Activated T-cell treated with anti-CD3 and anti-CD28 coated beads, Interleukin-2, amount 50 U/mL, for 72 hours (primary cell): Measurements from ENCODE around the gene SLX4IP. TPM values are rescaled to one million over a fixed set of nuclear protein-coding genes. Genes with fewer than 3 reads are reported as not detected.

ENCODE experiments used
- ATAC-seq, 2 donors: fragments of 150-1000 bp; cut with Tn5 transposase; replicated peaks in 1 of 2; 2 replicates each; pipeline ENCODE4 v1.10.0; 2021; ENCODE audit warnings: moderate library complexity in 2 of 2, mild to moderate bottlenecking in 1 of 2
- DNase-seq, 2 donors: peaks; one replicate each; pipeline ENCODE4 v3.0.0; 2021 to 2022; ENCODE audit warnings: mixed read lengths in 1 of 2
- H3K27ac Mint-ChIP-seq: one replicate; pipeline ENCODE4 v1.8.0; 2022; ENCODE audit warnings: mild to moderate bottlenecking, moderate library complexity, mixed read lengths
- H3K27me3 Mint-ChIP-seq: one replicate; pipeline ENCODE4 v1.8.0; 2022; ENCODE audit warnings: low read depth, mixed read lengths
- H3K36me3 Mint-ChIP-seq, 2 donors: one replicate each; pipeline ENCODE4 v1.8.0; 2022; ENCODE audit warnings: mixed read lengths in 2 of 2, mild to moderate bottlenecking in 1 of 2; ENCODE audit not compliant: insufficient read depth in 2 of 2
- H3K4me1 Mint-ChIP-seq: one replicate; pipeline ENCODE4 v1.8.0; 2022; ENCODE audit warnings: low read depth, mixed read lengths
- H3K4me3 Mint-ChIP-seq, 2 donors: one replicate each; pipeline ENCODE4 v1.8.0; 2022; ENCODE audit warnings: mild to moderate bottlenecking in 2 of 2, mixed read lengths in 2 of 2, moderate library complexity in 2 of 2
- H3K9me3 Mint-ChIP-seq, 2 donors: one replicate each; pipeline ENCODE4 v1.8.0; 2022; ENCODE audit warnings: mixed read lengths in 2 of 2
- total RNA-seq, 2 donors: library from RNA; stranded (reverse); gene quantifications; one replicate each; pipeline ENCODE4 v1.2.3, GENCODE V29; 2022

Gene SLX4IP
- total RNA-seq, 2 donors from 2014 or later = 7.3 to 10.9 TPM

DNA sequence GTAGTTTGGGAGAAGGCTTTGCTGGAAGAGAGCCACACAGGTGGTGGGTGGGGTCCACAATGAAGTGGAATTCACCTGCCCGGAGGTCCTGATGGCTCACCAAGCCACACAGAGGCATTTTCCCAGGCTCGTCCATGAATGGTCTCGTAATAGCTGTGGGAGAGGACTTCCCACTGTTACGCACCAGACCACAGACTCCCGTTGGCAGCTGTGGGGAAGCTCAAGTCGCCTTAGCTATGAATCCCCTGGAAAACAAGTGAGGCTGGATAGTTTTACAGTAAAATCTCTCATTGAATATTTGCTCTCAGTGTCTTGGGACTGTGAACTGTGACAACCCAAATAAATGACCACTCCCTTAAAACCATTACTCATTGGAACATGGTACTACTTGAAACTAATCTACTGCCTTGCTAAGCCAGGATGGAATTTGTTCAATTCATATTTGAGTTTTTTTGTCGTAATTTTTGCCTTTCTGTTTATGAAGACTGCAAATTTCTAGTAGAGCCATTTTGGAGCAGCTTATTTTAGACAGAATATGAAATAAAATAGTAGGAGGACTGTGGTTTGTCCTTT, 159.3 kb downstream of the SLX4IP start:
- peaks cover 19% of the 10 kb centered on the region for H3K4me1 Mint-ChIP-seq

DNA sequence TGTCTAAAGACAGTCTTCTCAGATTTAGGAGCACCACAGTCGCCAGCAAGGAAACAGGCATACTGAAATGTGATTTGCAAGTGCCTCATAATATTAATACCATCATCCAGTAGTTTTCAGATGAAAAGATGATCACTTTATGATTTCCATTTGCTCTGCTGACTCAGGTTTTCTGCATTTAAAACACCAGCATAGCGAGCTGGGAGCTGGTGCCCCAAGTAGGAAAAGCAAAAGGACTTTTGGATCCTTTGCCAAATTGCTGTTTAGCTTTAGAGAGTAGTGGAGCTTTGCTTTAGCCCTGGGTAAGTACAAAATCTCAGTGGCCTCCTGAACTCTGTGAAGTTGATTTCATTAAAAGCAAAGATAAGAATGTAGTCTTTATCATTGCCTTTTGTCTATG, 160.2 kb downstream of the SLX4IP start:
- Mint-ChIP-seq H3K4me1 (peaks cover 21% of the 10 kb centered on the region), H3K9me3 (no peaks in the 10 kb centered on the region), H3K36me3 (peaks cover 0 to under 1% of the 10 kb centered on the region in 2 donors), H3K4me3 (no peak overlapping the region), H3K27me3 (no peaks in the 10 kb centered on the region), H3K27ac (no peak overlapping the region)
- no peak for DNase-seq
- no peak for ATAC-seq

More for the DNA sequence above, 159.3 kb downstream of the SLX4IP start:
- no peak for ATAC-seq
- H3K27ac Mint-ChIP-seq = no peak overlapping the region
- H3K9me3 Mint-ChIP-seq = no peaks in the 10 kb centered on the region
- H3K36me3 Mint-ChIP-seq = no peaks in the 10 kb centered on the region
- DNase-seq = no peak
- no peak overlapping the region for H3K4me3 Mint-ChIP-seq
- H3K27me3 Mint-ChIP-seq = no peaks in the 10 kb centered on the region

DNA sequence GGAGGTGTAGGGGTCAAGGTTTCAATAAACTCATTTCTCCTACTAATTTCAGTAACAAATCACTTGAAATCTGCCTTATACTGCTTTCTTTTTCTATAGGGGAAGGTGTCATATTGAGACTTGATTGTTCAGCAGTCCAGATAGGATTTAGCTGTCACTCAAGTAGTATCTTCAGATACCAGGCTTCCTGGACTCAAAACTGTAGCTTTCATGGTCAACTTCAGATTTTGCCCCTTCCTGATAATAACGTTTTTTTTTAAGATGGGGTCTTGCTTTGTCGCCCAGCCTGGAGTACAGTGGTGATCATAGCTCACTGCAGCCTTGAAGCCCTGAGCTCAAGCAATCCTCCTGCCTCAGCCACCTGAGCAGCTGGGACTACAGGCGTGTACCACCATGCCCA, 160.9 kb downstream of the SLX4IP start:
- no peak for ATAC-seq
- Mint-ChIP-seq H3K4me3 (no peak overlapping the region), H3K27me3 (no peaks in the 10 kb centered on the region), H3K36me3 (peaks cover 0 to 2% of the 10 kb centered on the region in 2 donors), H3K4me1 (peaks cover 21% of the 10 kb centered on the region), H3K27ac (no peak overlapping the region), H3K9me3 (no peaks in the 10 kb centered on the region)
- DNase-seq = no peak

DNA sequence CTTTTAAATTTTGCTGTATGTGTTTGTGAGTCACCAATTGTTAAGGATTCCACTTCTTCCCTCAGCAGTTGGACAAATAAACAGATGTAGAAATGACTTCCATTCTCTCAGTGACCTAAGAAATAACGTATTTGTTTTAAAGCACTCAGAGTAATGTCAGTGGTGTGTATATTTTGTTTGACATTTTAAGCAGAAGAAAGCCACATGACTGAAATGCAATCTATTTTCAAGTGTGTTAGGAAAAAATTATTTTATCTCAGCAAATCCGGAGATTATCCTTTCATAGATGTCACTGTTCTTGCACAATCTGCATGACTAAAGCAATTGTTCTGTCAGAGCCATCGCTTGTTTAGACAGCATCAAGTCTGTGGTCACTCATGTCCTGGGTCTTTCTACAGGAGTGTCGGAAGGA, 161.6 kb downstream of the SLX4IP start:
- no peak overlapping the region for H3K4me3 Mint-ChIP-seq
- H3K9me3 Mint-ChIP-seq = no peaks in the 10 kb centered on the region
- H3K4me1 Mint-ChIP-seq = peaks cover 21% of the 10 kb centered on the region
- ATAC-seq = no peak
- H3K36me3 Mint-ChIP-seq = peaks cover 0 to 2% of the 10 kb centered on the region in 2 donors
- no peak overlapping the region for H3K27ac Mint-ChIP-seq
- DNase-seq = no peak
- H3K27me3 Mint-ChIP-seq = no peaks in the 10 kb centered on the region

DNA sequence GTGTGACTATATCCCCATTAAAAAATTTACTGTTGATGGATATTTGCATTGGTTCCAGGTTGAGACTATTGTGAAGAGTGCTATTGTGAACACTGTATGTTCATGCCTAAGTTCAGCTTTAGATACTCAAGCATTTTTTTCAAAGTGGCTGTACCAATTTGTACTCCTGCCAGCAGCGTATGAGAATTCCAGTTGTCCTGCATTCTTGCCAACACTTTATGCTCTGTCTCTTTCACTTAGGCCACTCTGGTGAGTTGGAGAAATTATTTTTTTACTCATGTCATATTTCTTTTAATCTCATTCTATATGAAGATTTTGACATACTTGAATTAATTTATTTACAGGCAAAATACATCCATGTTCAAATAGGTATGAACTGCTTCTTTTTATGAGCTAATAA, 162.5 kb downstream of the SLX4IP start:
- Mint-ChIP-seq H3K9me3 (no peaks in the 10 kb centered on the region), H3K4me1 (peaks cover 25% of the 10 kb centered on the region), H3K27me3 (no peaks in the 10 kb centered on the region), H3K4me3 (no peak overlapping the region), H3K27ac (no peak overlapping the region), H3K36me3 (peaks cover 4 to 5% of the 10 kb centered on the region in 2 donors)
- DNase-seq (no peak), ATAC-seq (no peak)

DNA sequence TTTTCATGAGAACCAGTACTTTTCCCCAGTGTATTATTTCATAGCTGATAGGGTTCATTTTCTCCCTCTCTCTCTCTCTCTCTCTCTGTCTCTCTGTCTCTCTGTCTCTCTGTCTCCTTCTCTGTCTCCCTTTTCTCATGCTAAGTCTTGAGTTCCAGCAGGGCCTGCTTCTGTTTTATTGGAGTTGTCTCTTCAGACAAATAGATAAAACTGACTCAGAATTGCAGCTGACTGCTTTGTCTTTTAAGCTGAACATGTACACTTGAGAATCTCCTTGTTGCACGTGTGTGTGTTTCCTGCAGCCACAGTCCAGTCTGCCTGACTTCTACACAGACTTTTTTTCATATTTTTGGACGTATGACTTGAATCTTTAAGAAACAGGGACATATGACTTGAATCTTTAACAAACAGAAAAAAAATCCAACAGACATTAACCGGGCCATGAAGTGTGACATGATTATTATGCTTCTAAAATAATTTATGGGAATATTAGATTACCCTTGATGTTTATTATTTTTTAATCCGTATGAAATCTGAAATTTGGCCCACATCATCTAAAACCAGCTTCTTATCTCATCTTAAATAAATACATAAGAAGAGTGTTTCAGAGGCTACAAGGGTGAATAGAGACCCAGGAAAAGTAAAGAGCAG, 167.2 kb downstream of the SLX4IP start:
- Mint-ChIP-seq H3K36me3 (peaks cover 4 to 5% of the 10 kb centered on the region in 2 donors), H3K4me1 (peaks cover 34% of the 10 kb centered on the region), H3K27me3 (no peaks in the 10 kb centered on the region), H3K27ac (peak overlapping the region; percentile 73), H3K4me3 (no peak overlapping the region), H3K9me3 (no peaks in the 10 kb centered on the region)
- ATAC-seq = no peak
- DNase-seq = no peak

DNA sequence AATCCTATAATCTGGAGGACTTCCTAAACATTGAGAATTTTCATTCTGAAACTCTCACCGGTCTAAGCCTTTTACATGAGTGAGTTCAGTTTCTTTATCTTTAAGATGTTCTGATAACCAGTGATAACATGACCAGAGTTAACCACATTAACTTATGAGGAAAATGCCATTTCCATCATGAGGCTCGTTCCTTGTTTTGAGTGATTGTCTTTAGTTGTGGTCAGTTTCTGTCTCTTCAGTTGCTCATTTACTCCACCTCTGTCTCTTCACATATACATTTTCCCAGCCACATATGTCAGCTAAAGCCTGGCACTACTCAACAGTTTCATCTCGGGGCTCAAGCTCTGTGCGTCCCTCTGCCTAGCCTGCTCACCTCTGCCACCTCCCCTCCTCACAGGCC, 168.3 kb downstream of the SLX4IP start:
- DNase-seq = peak; percentile 26 to 43
- peak; percentile 78 to 79 for ATAC-seq
- Mint-ChIP-seq H3K9me3 (no peaks in the 10 kb centered on the region), H3K36me3 (peaks cover 4 to 5% of the 10 kb centered on the region in 2 donors), H3K4me3 (peak overlapping the region; percentile 4 to 31), H3K4me1 (peaks cover 32% of the 10 kb centered on the region), H3K27me3 (no peaks in the 10 kb centered on the region), H3K27ac (peak overlapping the region; percentile 7)

DNA sequence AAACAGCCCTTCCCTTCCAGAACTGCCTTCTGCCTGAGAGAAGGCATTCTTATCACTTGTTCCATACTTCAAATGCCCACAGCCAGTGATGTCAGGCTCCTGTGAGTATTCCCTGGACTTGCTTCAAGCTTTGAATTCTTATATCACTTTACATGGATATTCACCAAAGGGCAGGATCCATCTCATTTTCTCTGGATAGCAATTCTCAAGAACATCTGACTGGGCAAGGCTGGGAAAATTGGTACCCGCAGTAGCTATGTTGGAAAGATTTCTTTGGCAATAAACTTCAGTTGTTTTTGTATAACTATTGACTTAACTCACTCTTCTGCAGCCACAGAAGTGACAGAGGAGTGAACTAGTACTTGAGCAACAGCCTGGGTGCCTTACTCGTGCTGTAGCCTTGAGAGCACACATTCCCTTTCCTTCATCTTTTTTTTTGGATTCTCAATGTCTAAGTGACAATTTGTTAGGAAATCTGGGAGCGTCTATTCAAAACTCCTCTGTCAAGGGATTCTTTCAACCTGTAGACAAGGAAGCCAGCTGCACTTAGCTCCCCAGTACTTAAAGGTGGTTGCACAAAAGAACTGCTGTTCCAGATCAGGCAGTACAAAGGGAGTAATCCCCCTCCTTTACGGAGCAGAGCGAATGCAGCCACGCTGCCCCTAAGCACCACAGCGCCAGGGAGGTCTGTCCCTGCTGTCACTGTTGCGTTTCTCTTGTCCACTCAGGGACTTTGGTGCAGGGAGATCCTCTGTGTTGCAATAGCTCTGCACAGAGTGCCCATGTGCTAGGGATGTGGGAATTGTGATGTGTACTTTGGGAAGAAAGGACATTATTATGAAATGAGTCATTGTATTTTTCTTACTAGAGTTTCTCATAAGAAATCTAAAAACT, 169.1 kb downstream of the SLX4IP start:
- Mint-ChIP-seq H3K27me3 (no peaks in the 10 kb centered on the region), H3K27ac (peak overlapping the region; percentile 7), H3K4me1 (peaks cover 24% of the 10 kb centered on the region), H3K4me3 (peak overlapping the region in 1 of 2 donors; percentile 4), H3K36me3 (peaks cover 4 to 5% of the 10 kb centered on the region in 2 donors), H3K9me3 (no peaks in the 10 kb centered on the region)
- no peak for ATAC-seq
- no peak for DNase-seq

DNA sequence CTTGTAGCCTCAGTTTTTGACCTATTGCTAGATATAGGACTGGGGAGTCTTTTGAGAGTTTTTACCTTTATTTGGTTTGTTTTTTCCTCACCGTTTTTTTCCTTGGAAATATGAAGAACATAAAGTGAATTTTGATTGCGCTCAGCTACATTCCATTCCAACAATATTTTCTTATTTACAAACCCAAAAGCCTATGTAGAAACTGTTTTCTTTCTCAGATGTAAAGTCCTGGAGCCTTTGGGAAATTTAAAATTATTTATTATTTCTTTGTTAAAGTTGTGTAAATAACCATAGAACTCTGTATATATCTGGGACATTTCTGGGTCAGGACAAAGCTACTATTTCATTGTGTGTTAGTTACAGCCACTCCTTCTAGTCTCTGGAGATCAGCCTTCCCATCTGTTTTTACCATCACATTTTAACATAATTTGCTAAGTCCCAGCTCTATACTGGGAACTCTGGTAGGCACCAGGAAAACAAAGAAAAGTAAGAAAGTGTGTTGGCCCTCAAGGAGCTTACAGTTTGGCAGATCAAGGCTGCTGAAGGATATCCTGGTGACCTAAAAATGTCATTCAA, 169.8 kb downstream of the SLX4IP start:
- H3K9me3 Mint-ChIP-seq = no peaks in the 10 kb centered on the region
- H3K4me1 Mint-ChIP-seq = peaks cover 20% of the 10 kb centered on the region
- ATAC-seq = no peak
- no peak overlapping the region for H3K27ac Mint-ChIP-seq
- peaks cover 4 to 5% of the 10 kb centered on the region in 2 donors for H3K36me3 Mint-ChIP-seq
- H3K4me3 Mint-ChIP-seq = no peak overlapping the region
- no peaks in the 10 kb centered on the region for H3K27me3 Mint-ChIP-seq
- no peak for DNase-seq

DNA sequence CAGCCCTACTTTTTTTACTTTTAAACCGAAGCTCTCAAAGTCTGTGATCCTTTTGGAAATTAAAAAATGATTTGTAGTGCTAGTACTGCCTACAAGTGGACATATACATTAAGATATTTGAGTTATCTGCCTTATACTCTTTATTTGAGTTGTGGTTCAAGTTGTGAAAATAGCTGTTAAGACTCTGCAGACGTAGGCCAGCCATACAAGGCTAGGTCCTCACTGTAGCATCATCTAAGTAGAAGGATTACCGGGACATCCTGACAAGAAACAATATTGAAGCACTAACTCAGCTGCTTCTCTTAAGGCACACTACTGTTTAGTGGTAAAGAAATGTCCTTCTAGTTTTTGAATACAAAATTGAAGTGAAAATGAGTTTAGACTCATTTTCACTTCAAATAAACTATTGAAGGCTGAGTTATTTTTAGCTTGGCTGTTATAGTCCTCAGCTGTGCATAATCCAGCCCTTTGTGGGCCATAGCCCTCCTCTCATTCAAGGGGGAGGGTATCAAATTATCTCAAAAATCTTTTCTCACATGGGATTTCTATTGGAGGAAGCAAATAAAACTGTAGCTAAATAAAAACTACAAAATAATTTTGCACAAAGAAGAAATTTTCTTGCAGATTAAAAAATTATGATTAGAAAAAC, 170.6 kb downstream of the SLX4IP start:
- Mint-ChIP-seq H3K4me1 (peaks cover 20% of the 10 kb centered on the region), H3K36me3 (peaks cover 4% of the 10 kb centered on the region in 2 donors), H3K27me3 (no peaks in the 10 kb centered on the region), H3K4me3 (no peak overlapping the region), H3K27ac (no peak overlapping the region), H3K9me3 (no peaks in the 10 kb centered on the region)
- ATAC-seq (no peak), DNase-seq (no peak)

DNA sequence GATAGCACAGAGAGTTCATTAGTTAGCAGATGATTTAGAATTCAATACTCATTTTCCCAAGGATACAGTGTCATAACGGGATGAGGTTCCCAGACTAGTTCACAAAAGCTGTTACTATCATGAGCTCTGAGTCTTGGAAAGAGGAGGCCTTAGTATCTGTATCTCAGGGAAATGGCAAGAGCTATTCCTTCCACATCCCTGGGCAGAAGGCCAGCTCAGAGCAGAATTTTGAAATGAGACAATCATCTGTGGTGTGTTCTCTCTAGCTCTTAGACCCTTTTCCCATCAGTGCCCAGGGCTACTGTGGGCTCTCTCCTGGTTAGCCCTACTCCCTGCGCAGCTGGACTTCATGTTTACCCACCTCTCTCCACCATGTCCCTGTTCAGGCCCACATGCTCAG, 174.2 kb downstream of the SLX4IP start:
- DNase-seq = no peak
- H3K4me1 Mint-ChIP-seq = peaks cover 3% of the 10 kb centered on the region
- no peak for ATAC-seq
- no peaks in the 10 kb centered on the region for H3K27me3 Mint-ChIP-seq
- H3K36me3 Mint-ChIP-seq = no peaks in the 10 kb centered on the region
- H3K27ac Mint-ChIP-seq = no peak overlapping the region
- no peak overlapping the region for H3K4me3 Mint-ChIP-seq
- no peaks in the 10 kb centered on the region for H3K9me3 Mint-ChIP-seq

DNA sequence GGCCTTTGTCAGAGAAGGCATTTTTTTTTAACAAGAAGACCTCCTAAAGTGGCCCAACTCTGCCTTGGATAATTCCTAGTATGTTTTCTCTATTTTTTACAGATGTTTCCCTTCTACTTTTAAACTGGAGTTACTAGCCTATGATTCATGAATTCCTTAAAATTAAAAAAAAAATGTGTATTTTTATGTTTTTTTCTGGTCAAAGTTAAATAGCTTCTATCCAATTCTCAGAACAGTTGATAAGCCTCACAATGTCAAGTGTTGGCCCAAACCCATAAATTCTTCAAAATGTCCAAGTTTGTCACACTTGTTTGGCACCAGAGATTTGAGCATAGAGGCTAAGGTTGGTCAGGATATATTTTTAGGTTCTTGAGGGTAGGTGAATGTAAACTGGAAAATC, 174.7 kb downstream of the SLX4IP start:
- Mint-ChIP-seq H3K4me3 (no peak overlapping the region), H3K27me3 (no peaks in the 10 kb centered on the region), H3K9me3 (no peaks in the 10 kb centered on the region), H3K4me1 (no peaks in the 10 kb centered on the region), H3K27ac (no peak overlapping the region), H3K36me3 (no peaks in the 10 kb centered on the region)
- DNase-seq (no peak), ATAC-seq (no peak)
